Fibroblast of pulmonary artery (primary cell): ENCODE results near the gene ZMAT3.
"Not testable (repeated sequence)": the region's sequence is repeated elsewhere in the genome, so short reads cannot be mapped to it uniquely, and the experiment has no call there.

Experiments used
- DNase-seq: peaks from one replicate; pipeline ENCODE4 v3.0.0-alpha.2; 2010; ENCODE audit warnings: low read depth
- H3K4me3 ChIP-seq: replicated peaks from 2 replicates; pipeline ENCODE4 v1.5.1; 2011; ENCODE audit warnings: low read depth, mild to moderate bottlenecking, control low read depth, low read length, moderate library complexity
- CTCF ChIP-seq: IDR thresholded peaks from 2 replicates; pipeline ENCODE4 v1.5.1; 2011; ENCODE audit warnings: mild to moderate bottlenecking, control low read depth, low read length, inconsistent platforms; ENCODE audit errors: missing control alignments

ZMAT3 gene

DNA sequence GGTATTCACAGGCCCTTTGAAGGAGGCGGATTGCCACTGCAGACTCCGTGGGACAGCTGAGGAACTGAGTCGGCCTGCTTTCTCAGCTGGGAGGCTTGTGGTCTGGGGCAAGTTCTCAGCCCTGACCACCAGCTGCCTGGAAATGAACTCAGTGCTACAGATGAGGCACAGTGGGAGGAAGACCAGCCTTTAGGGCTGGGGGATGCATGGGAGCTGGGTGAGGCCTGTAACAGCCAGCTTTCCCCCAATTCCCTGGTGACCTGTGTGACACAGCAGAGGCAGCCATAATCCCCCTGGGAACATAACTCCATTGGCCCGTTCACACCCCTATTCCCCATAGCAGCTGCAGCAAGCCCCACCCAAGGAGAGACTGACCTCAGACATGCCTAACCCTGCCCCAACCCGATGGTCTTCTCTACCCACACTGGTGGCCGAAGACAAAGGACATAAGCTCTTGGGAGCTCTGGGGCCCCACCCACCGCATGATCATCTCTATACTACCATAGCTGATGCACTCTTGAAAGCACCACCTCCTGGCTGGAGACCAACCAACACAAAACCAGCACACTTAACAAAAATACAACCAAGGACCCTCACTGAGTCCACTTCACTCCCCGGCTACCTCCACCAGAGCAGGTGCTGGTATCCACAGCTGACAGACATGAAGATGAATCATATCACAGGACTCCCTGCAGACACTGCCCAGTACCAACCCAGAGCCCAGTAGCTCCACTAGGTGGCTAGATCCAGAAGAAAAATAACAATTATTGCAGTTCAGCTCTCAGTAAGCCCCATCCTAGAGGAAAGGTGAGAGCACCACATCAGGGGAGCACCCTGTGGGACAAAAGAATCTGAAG lies 24.9 kb downstream of the ZMAT3 start:
- TF ChIP-seq CTCF, result no peak
- no peak overlapping the region for H3K4me3 ChIP-seq
- no peak for DNase-seq

- no peak for DNase-seq
- no peak overlapping the region for H3K4me3 ChIP-seq
- TF ChIP-seq CTCF, result no peak
These were observed 25.7 kb downstream of the ZMAT3 start for GRCh38 chr3:179045719-179046402.

DNA sequence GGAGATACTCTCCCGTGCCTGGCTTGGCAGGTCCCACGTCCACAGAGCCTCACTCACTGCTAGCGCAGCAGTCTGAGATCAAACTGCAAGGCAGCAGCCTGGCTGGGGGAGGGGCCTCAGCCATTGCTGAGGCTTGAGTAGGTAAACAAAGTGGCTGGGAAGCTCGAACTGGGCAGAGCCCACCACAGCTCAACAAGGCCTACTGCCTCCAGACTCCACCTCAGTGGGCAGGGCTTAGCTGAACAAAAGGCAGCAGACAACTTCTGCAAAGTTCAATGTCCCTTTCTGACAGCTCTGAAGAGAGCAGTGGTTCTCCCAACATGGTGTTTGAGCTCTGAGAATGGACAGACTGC lies 32.7 kb downstream of the ZMAT3 start:
- H3K4me3 ChIP-seq, DNase-seq: not testable (repeated sequence)

GRCh38 chr3:179038216-179038898 lies 33.3 kb downstream of the ZMAT3 start:
- DNase-seq, result no peak
- no peak overlapping the region for H3K4me3 ChIP-seq
- TF ChIP-seq CTCF, result no peak

GRCh38 chr3:179037351-179037750 lies 34.3 kb downstream of the ZMAT3 start:
- DNase-seq, result peak; percentile 76
- TF ChIP-seq CTCF, result no peak
- H3K4me3 ChIP-seq, result no peak overlapping the region

GRCh38 chr3:179036626-179037300 lies 34.8 kb downstream of the ZMAT3 start:
- H3K4me3 ChIP-seq, result no peak overlapping the region
- no peak for DNase-seq
- no peak for TF ChIP-seq CTCF

DNA sequence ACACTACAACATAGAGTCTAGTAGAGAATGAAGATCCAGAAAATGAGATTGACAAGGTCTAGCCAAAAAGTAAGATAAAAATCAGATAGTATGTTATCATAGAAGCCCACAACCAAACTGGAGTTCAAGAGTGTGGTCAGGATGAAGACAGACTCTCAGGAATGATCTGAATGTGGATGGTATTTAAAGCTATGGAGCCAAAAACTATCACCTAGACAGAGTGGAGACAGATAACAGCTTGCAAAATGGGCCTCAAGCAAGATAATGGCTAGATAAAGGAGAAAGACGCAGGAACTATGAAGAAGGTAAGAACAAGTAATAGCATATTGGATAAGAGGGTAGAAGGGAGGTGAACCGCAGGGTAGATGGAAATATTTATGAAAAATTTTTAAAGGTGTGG lies 35.4 kb downstream of the ZMAT3 start:
- no peak for DNase-seq
- no peak overlapping the region for H3K4me3 ChIP-seq
- TF ChIP-seq CTCF, result no peak
